Ovary (tissue), 3 donors: ENCODE measurements around the gene ONECUT3.

Experiments
- CTCF ChIP-seq, 3 donors: fragments of 450-650 bp in 2 of 3; fragments of 200-600 bp in 1 of 3; IDR thresholded peaks; one replicate each; pipeline versions ENCODE4 v1.5.1 to v1.8.0; 2016 to 2022; ENCODE audit warnings: antibody characterized with exemption in 3 of 3, mild to moderate bottlenecking in 1 of 3
- EP300 ChIP-seq: sonication (generic); formaldehyde crosslinking; IDR thresholded peaks from one replicate; pipeline ENCODE4 v1.6.1; 2017; ENCODE audit warnings: antibody characterized with exemption
- POLR2A ChIP-seq: fragments of 450-650 bp; IDR thresholded peaks from one replicate; pipeline ENCODE4 v1.6.1; 2017; ENCODE audit warnings: antibody characterized with exemption, mild to moderate bottlenecking, moderate library complexity
- donor health status: DM: no; HTN: no; CAD: no.

- TF ChIP-seq CTCF (IDR thresholded peaks at IDR 0.05): no peak
- no peak for TF ChIP-seq POLR2A
- TF ChIP-seq EP300: no peak
These were observed 32.0 kb downstream of the ONECUT3 start for GRCh38 chr19:1785310-1785709.
